B cell (primary cell): Measurements from ENCODE around the gene ZNF503. TPM values are rescaled to one million over a fixed set of nuclear protein-coding genes. Genes with fewer than 3 reads are reported as not detected.

Experiments
- ATAC-seq: fragments of 200-7000 bp; cut with Tn5 transposase; one replicate; pipeline ENCODE4 v1.10.0; 2021; ENCODE audit warnings: low read depth, mild to moderate bottlenecking, moderate number of reproducible peaks, moderate library complexity
- CTCF ChIA-PET: fragments of 350-600 bp; sonication (Branson Sonifier 250); formaldehyde crosslinking; loops from one replicate; lab custom pipeline; 2021; ENCODE audit warnings: antibody characterized with exemption, inconsistent platforms; lab: Charles Lee
- POLR2A ChIA-PET: fragments of 350-600 bp; sonication (Branson Sonifier 250); formaldehyde crosslinking; loops from one replicate; lab custom pipeline; 2021; ENCODE audit warnings: antibody characterized with exemption; lab: Charles Lee
- DNase-seq: peaks from one replicate; pipeline ENCODE4 v3.0.0; 2013
- H2AFZ ChIP-seq: 2 replicates; pipeline ENCODE4 v1.6.1; 2012; ENCODE audit warnings: mild to moderate bottlenecking, low read depth, low read length; ENCODE audit not compliant: insufficient read depth, poor library complexity, severe bottlenecking
- H3K27ac ChIP-seq, 2 donors: 1 replicate in 1 of 2; 2 replicates in 1 of 2; pipeline ENCODE4 v1.5.1; 2012 to 2013; ENCODE audit warnings: low read length in 2 of 2, mild to moderate bottlenecking in 2 of 2, moderate library complexity in 1 of 2
- H3K27me3 ChIP-seq, 4 experiments: fragments of 200-600 bp in 1 of 4; sonication (generic) in 1 of 4; replicated peaks in 1 of 4; 1 replicate in 2 of 4; 2 replicates in 2 of 4; pipeline versions ENCODE4 v1.6.1 to v1.7.0; 2013 to 2016; ENCODE audit warnings: low read length in 3 of 4, mild to moderate bottlenecking in 2 of 4, mixed read lengths in 1 of 4, moderate library complexity in 1 of 4; ENCODE audit not compliant: insufficient read depth in 4 of 4, control insufficient read depth in 3 of 4; ENCODE audit errors: control extremely low read depth in 1 of 4
- H3K36me3 ChIP-seq, 2 experiments: replicated peaks in 1 of 2; 1 replicate in 1 of 2; 2 replicates in 1 of 2; pipeline versions ENCODE4 v1.6.1 to v1.7.1; 2013; ENCODE audit warnings: low read length in 1 of 2; ENCODE audit not compliant: insufficient read depth in 2 of 2, control insufficient read depth in 1 of 2; ENCODE audit errors: control extremely low read depth in 1 of 2, extremely low read depth in 1 of 2
- H3K4me1 ChIP-seq, 2 donors: fragments of 200-600 bp in 1 of 2; sonication (generic) in 1 of 2; 1 replicate in 1 of 2; 2 replicates in 1 of 2; pipeline versions ENCODE4 v1.5.1 to v1.6.1; 2013 to 2017; ENCODE audit warnings: low read length in 2 of 2; ENCODE audit not compliant: control insufficient read depth in 2 of 2, insufficient read depth in 2 of 2
- H3K4me2 ChIP-seq: replicated peaks from 2 replicates; pipeline ENCODE3; 2012; ENCODE audit warnings: mild to moderate bottlenecking, low read depth, low read length; ENCODE audit not compliant: poor library complexity, severe bottlenecking
- H3K4me3 ChIP-seq, 5 experiments: fragments of 200-600 bp in 1 of 5; sonication (generic) in 1 of 5; 1 replicate in 3 of 5; 2 replicates in 2 of 5; pipeline versions ENCODE4 v1.5.1 to v1.7.0; 2011 to 2016; ENCODE audit warnings: low read length in 4 of 5, mild to moderate bottlenecking in 4 of 5, low read depth in 2 of 5, control low read depth in 1 of 5, moderate library complexity in 1 of 5; ENCODE audit not compliant: insufficient read depth in 1 of 5; ENCODE audit errors: control extremely low read depth in 1 of 5, extremely low read depth in 1 of 5
- H3K79me2 ChIP-seq: fragments of 200-600 bp; sonication (generic); one replicate; pipeline ENCODE4 v1.6.0; 2016; ENCODE audit warnings: low read length; ENCODE audit not compliant: control insufficient read depth, insufficient read depth
- H3K9ac ChIP-seq: fragments of 200-600 bp; sonication (generic); 2 replicates; pipeline ENCODE4 v1.6.1; 2017; ENCODE audit warnings: mild to moderate bottlenecking, low read length, moderate library complexity
- H3K9me3 ChIP-seq, 3 donors: one replicate each; pipeline versions ENCODE4 v1.6.1 to v1.7.1; 2013; ENCODE audit warnings: low read length in 2 of 3; ENCODE audit not compliant: control insufficient read depth in 2 of 3, insufficient read depth in 1 of 3; ENCODE audit errors: control extremely low read depth in 1 of 3
- H4K20me1 ChIP-seq: 2 replicates; pipeline ENCODE4 v1.6.0; 2012; ENCODE audit warnings: mild to moderate bottlenecking, low read length; ENCODE audit not compliant: insufficient read depth, control insufficient read depth, poor library complexity, severe bottlenecking
- H3K27ac Mint-ChIP-seq: one replicate; pipeline ENCODE4 v1.8.0; 2021; ENCODE audit warnings: mixed read lengths
- H3K27me3 Mint-ChIP-seq: one replicate; pipeline ENCODE4 v1.8.0; 2021; ENCODE audit warnings: mixed read lengths
- H3K4me1 Mint-ChIP-seq: one replicate; pipeline ENCODE4 v1.8.0; 2021; ENCODE audit warnings: mixed read lengths
- H3K4me3 Mint-ChIP-seq: one replicate; pipeline ENCODE4 v1.8.0; 2021; ENCODE audit warnings: mixed read lengths
- H3K9me3 Mint-ChIP-seq: one replicate; pipeline ENCODE4 v1.8.0; 2022; ENCODE audit warnings: mixed read lengths; ENCODE audit not compliant: insufficient read depth
- CTCF ChIP-seq: fragments of 200-600 bp; IDR thresholded peaks from one replicate; pipeline ENCODE4 v1.8.0; 2022; ENCODE audit warnings: antibody characterized with exemption, mild to moderate bottlenecking
- EZH2 ChIP-seq: IDR thresholded peaks from 2 replicates; pipeline ENCODE4 v1.6.1; 2012; ENCODE audit warnings: borderline replicate concordance, low read depth, mild to moderate bottlenecking, moderate library complexity, low read length; ENCODE audit not compliant: insufficient read depth, poor library complexity, severe bottlenecking
- WGBS: methylation state at CpG from one replicate; pipeline ENCODE4 v1.1.5; 2013; ENCODE audit warnings: missing lambda C conversion rate; ENCODE audit not compliant: insufficient coverage; 5-methylcytosine and 5-hydroxymethylcytosine counted together
- intact Hi-C: fragments of 100-400 bp; cut with micrococcal nuclease; formaldehyde crosslinking; loops from one replicate; pipeline ENCODE4 v1.10.0; 2022
- polyA plus RNA-seq: library from polyadenylated mRNA; depleted of rRNA; stranded (reverse); fragments of >200 nt; gene quantifications from 2 replicates; pipeline ENCODE4 v1.2.3, GENCODE V29; 2012
- total RNA-seq, 2 donors: library from RNA; stranded (reverse); fragments of 120-200 nt in 1 of 2; gene quantifications; 1 replicate in 1 of 2; 2 replicates in 1 of 2; pipeline versions ENCODE4 v1.2.3 to v1.2.4, GENCODE V29; 2013 to 2022

ZNF503 gene
- total and polyA plus RNA-seq, 2 donors (not counting 1 experiment from before 2014, with no cell fraction given), result 0.04 TPM; not detected in 1

GRCh38 chr10:75395066-75395931 is 6.3 kb downstream of the ZNF503 start:
- H4K20me1 ChIP-seq, result no peaks in the 10 kb centered on the region
- H3K9me3 ChIP-seq, result peaks cover 0 to 29% (median 0%) of the 10 kb centered on the region in 3 donors
- H3K27ac ChIP-seq, result no peak overlapping the region
- intact Hi-C loops, result no loop called here
- peak; percentile 36 for TF ChIP-seq CTCF
- TF ChIP-seq EZH2, result no peak
- no peaks in the 10 kb centered on the region for H3K79me2 ChIP-seq
- H3K4me1 Mint-ChIP-seq, result peaks cover 10% of the 10 kb centered on the region
- no peak overlapping the region for H2AFZ ChIP-seq
- H3K9me3 Mint-ChIP-seq, result no peaks in the 10 kb centered on the region
- H3K27ac Mint-ChIP-seq, result no peak overlapping the region
- ATAC-seq (no peak), DNase-seq (peak; percentile 14)
- no peak overlapping the region for H3K4me3 ChIP-seq
- H3K9ac ChIP-seq, result no peak overlapping the region
- H3K36me3 ChIP-seq, result no peaks in the 10 kb centered on the region
- peaks cover 0 to 66% (median 35%) of the 10 kb centered on the region in 4 experiments for H3K27me3 ChIP-seq
- H3K27me3 Mint-ChIP-seq, result peaks cover 49% of the 10 kb centered on the region
- WGBS, result 24% methylated on average over 63 of the region's 64 CpGs
- ChIA-PET POLR2A (no interaction called here), CTCF (no interaction called here)
- peak overlapping the region; percentile 25 for H3K4me2 ChIP-seq
- peak overlapping the region; percentile 37 for H3K4me3 Mint-ChIP-seq
- H3K4me1 ChIP-seq, result peaks cover 14 to 17% of the 10 kb centered on the region in 2 donors

- CTCF ChIA-PET, result no interaction called here
- no peak for TF ChIP-seq EZH2
- no peak for TF ChIP-seq CTCF
- Mint-ChIP-seq H3K27ac (no peak overlapping the region), H3K4me1 (peaks cover 7% of the 10 kb centered on the region), H3K9me3 (no peaks in the 10 kb centered on the region), H3K4me3 (no peak overlapping the region), H3K27me3 (peaks cover 46% of the 10 kb centered on the region)
- POLR2A ChIA-PET, result no interaction called here
- H3K79me2 ChIP-seq, result no peaks in the 10 kb centered on the region
- no peaks in the 10 kb centered on the region for H3K36me3 ChIP-seq
- peaks cover 0 to 57% (median 32%) of the 10 kb centered on the region in 4 experiments for H3K27me3 ChIP-seq
- H3K9ac ChIP-seq, result no peak overlapping the region
- ATAC-seq (no peak), DNase-seq (no peak)
- H3K4me1 ChIP-seq, result peaks cover 7 to 14% of the 10 kb centered on the region in 2 donors
- no peak overlapping the region for H3K27ac ChIP-seq
- 89% methylated on average over 6 of the region's 7 CpGs for WGBS
- H4K20me1 ChIP-seq, result no peaks in the 10 kb centered on the region
- no peak overlapping the region for H3K4me3 ChIP-seq
- H3K9me3 ChIP-seq, result peaks cover 0 to 24% (median 0%) of the 10 kb centered on the region in 3 donors
- no peak overlapping the region for H3K4me2 ChIP-seq
- H2AFZ ChIP-seq, result no peak overlapping the region
- intact Hi-C loops, result no loop called here
These were observed 7.3 kb downstream of the ZNF503 start for GRCh38 chr10:75394221-75394620.
